Activated naive CD8-positive, alpha-beta T cell treated with anti-CD3 and anti-CD28 coated beads, Interleukin-2, amount 10 ng/mL, durations not matched to agents 7 days and 5 days (primary cell): Measurements from ENCODE around the gene RMND5B. TPM values are rescaled to one million over a fixed set of nuclear protein-coding genes. Genes with fewer than 3 reads are reported as not detected.
A peak's percentile ranks its signal among the peaks of the same experiment; 100 is the strongest.

Source experiments
- ATAC-seq: fragments of 150-1000 bp; cut with Tn5 transposase; one replicate; pipeline ENCODE4 v1.10.0; 2021; ENCODE audit warnings: low read depth, moderate library complexity
- POLR2A ChIA-PET: fragments of 350-600 bp; sonication (Branson Sonifier 250); formaldehyde crosslinking; loops from one replicate; lab custom pipeline; 2021; ENCODE audit warnings: antibody characterized with exemption; lab: Charles Lee
- DNase-seq: peaks from one replicate; pipeline ENCODE4 v3.0.0; 2021
- H3K27ac Mint-ChIP-seq: one replicate; pipeline ENCODE4 v1.8.0; 2022; ENCODE audit warnings: mild to moderate bottlenecking, mixed read lengths
- H3K27me3 Mint-ChIP-seq: one replicate; pipeline ENCODE4 v1.8.0; 2022; ENCODE audit warnings: mild to moderate bottlenecking, moderate library complexity, mixed read lengths
- H3K36me3 Mint-ChIP-seq: one replicate; pipeline ENCODE4 v1.8.0; 2021; ENCODE audit warnings: mild to moderate bottlenecking, mixed read lengths
- H3K4me1 Mint-ChIP-seq: one replicate; pipeline ENCODE4 v1.8.0; 2021; ENCODE audit warnings: mixed read lengths
- H3K4me3 Mint-ChIP-seq: one replicate; pipeline ENCODE4 v1.8.0; 2022; ENCODE audit warnings: mild to moderate bottlenecking, moderate library complexity, mixed read lengths
- H3K9me3 Mint-ChIP-seq: one replicate; pipeline ENCODE4 v1.8.0; 2021; ENCODE audit warnings: mixed read lengths
- total RNA-seq, 2 experiments: library from RNA; stranded (reverse); gene quantifications; one replicate each; pipeline ENCODE4 v1.2.3, GENCODE V29; 2021

RMND5B gene
- total RNA-seq, 2 experiments from 2014 or later: 11.4 to 12.5 TPM

DNA sequence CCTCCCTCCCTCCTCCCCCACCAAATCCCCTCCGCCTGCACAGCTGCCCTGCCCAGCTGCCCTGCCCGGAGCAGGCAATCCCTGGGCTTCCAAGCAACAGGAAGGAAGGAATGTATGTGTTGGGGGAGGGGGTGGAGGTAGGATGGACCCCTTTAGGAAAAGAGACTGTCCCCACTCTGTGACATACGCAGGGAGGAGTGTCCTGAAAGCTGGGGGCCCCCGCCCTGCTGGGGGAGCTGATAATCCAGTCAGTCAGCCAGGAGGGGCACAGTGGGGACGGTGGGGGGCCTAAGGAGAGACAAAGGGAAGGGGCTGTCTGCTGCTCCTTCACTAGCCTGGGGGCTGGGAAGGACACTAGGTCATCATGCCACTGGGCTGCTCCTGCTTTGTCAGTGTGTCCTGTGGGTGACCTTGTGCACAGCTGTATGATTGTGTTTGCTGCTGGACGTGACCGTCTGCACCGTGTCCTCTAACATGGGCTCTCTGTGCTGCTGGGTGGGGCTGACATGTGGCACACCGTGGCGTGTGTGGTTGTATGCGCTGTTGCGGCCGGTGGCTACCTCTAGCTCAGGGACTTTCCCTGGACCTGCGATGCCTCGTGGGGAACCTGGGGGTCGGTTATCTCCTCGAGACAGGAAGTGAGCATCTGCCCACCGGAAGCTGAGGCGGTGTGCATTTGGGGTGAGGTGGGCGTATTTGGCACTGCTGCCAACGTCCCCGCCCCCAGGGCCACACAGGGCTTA lies 14.5 kb upstream of the RMND5B start:
- Mint-ChIP-seq H3K4me1 (peaks cover 41% of the 10 kb centered on the region), H3K27me3 (peaks cover 26% of the 10 kb centered on the region), H3K27ac (peak overlapping the region; percentile 69), H3K36me3 (peaks cover 2% of the 10 kb centered on the region), H3K9me3 (no peaks in the 10 kb centered on the region), H3K4me3 (peak overlapping the region; percentile 95)
- POLR2A ChIA-PET: interaction anchor here (1.0 to 1.8 kb wide), 3 partner anchors 37 to 90 kb away, joined by 3 to 4 read pairs (median 4); partner anchors contain the start of genes HNRNPAB and NHP2
- DNase-seq (peak; percentile 73), ATAC-seq (peak; percentile 38)

DNA sequence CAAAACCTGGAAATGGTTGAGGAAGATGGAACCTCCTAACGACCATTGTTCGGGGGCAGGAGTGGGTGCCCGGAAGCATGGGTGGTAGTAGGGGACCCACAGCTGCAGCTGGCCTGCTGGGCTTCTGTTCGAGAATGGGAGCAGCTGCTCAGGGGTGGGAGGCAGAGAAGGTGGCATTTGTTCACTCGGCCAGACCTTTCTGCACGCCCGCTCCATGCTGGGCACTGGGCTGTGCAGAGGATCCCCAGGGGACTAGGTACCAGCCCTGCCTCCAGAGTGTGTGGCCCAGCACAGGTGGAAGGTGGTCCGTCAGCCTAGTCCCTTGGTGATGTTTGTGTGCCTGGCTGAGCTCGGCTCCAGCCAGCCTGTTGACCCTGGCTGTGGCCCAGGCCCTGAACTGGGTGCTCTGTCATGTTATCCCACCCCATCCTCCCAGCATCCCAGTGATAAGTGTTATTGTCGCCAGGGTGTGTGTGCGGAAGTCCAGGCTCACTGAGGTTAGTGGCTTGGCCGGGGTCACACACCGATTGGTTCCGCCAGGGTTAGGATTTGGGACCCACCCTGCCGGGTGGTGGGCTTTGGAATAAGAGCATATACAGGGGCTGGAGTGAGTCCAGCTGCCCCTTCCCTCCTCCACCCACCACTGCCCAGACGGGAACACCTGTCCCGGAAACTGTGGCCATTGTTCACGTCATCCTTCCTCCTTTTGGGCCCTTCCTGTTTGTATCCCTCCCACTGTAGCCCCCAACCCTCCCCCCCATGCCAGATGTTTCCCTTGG lies 12.7 kb upstream of the RMND5B start:
- ATAC-seq (no peak), DNase-seq (no peak)
- peaks cover 14% of the 10 kb centered on the region for H3K27me3 Mint-ChIP-seq
- POLR2A ChIA-PET: interaction anchor here (0.7 to 1.1 kb wide), 3 partner anchors 11 to 32 kb away, joined by 3 read pairs; partner anchors contain the start of gene RMND5B
- no peak overlapping the region for H3K27ac Mint-ChIP-seq
- H3K36me3 Mint-ChIP-seq: peaks cover 2% of the 10 kb centered on the region
- H3K4me3 Mint-ChIP-seq: no peak overlapping the region
- H3K9me3 Mint-ChIP-seq: no peaks in the 10 kb centered on the region
- peaks cover 36% of the 10 kb centered on the region for H3K4me1 Mint-ChIP-seq

DNA sequence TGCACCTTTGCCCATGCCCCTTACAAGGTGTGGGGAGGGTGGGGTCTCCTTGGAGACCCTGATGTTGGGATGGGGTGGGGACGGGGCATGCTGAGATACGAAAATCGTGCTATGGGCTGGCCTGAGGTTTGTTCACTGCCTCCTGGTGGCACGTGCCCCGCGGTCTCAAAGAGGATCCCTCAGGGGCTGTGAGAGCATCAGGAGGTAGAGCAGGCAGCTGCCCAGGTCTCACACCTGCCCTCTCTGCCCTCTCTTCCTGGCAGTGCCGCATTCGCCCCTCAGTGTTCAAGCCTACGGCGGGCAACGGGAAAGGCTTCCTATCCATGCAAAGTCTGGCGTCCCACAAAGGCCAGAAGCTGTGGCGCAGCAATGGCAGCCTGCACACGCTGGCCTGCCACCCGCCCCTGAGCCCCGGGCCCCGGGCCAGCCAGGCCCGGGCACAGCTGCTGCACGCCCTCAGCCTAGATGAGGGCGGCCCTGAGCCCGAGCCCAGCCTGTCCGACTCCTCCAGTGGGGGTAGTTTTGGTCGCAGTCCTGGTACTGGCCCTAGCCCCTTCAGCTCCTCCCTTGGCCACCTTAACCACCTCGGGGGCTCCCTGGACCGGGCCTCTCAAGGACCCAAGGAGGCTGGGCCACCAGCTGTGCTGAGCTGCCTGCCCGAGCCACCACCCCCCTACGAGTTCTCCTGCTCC lies 10.8 kb upstream of the RMND5B start:
- Mint-ChIP-seq H3K27ac (no peak overlapping the region), H3K36me3 (peaks cover 2% of the 10 kb centered on the region), H3K9me3 (no peaks in the 10 kb centered on the region), H3K27me3 (peaks cover 4% of the 10 kb centered on the region), H3K4me1 (peaks cover 26% of the 10 kb centered on the region), H3K4me3 (no peak overlapping the region)
- ATAC-seq (no peak), DNase-seq (no peak)
- POLR2A ChIA-PET: interaction anchor here (1.0 to 3.2 kb wide), 6 partner anchors 11 to 544 kb away, joined by 3 to 11 read pairs (median 4); partner anchors contain the start of genes HNRNPAB and RMND5B

DNA sequence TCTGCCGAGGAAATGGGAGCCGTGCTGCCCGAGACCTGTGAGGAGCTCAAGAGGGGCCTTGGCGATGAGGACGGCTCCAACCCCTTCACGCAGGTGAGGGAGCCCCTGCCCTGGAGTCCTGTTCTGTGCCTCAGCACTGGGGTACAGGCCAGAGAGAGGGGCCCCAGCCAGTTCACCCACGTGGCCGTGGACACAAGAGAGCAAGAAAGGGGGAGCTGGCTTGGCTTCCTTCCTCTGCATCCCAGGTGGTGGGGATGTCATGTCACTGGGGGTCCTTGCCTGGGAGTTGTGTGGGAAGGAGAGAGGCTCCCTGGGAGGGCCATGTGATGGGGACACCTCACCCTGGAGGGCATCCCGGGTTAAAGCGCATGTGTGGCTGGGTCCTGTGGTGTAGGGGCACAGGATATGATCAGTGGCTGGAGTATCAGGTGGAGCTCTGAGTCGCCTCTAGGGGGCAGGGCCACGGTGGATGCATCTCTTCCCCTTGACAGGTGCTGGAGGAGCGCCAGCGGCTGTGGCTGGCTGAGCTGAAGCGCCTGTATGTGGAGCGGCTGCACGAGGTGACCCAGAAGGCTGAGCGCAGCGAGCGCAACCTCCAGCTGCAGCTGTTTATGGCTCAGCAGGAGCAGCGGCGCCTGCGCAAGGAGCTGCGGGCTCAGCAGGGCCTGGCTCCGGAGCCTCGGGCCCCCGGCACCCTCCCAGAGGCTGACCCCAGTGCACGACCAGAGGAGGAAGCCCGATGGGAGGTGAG lies 10.0 kb upstream of the RMND5B start:
- H3K27ac Mint-ChIP-seq: peak overlapping the region; percentile 45

DNA sequence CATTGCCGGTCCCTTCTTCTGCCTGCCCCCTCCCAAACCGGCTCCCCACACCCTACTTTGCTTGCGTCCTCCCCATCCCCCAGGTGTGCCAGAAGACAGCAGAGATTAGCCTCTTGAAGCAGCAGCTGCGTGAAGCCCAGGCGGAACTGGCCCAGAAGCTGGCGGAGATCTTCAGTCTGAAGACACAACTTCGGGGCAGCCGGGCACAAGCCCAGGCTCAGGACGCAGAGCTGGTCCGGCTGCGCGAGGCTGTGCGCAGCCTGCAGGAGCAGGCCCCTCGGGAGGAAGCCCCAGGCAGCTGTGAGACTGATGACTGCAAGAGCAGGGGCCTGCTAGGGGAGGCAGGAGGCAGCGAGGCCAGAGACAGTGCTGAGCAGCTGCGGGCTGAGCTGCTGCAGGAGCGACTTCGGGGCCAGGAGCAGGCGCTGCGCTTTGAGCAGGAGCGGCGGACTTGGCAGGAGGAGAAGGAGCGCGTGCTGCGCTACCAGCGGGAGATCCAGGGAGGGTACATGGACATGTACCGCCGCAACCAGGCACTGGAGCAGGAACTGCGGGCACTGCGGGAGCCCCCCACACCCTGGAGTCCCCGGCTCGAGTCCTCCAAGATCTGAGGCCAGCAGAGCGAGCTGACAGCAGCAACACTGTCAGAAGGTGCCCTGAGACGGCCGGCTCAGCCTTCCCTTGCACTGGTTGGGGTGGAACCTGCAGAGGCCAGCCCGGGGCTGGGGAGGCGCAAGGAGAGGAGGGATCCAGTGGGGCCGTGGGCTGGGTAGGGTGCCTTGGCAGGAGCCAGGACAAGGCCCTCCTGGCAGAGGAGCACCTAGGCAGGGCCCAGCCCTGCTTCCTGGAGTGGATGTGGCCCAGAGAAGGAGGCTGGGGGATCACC lies 9.2 kb upstream of the RMND5B start:
- DNase-seq (no peak), ATAC-seq (no peak)
- Mint-ChIP-seq H3K27me3 (peaks cover 2% of the 10 kb centered on the region), H3K9me3 (no peaks in the 10 kb centered on the region), H3K27ac (no peak overlapping the region), H3K36me3 (peaks cover 2% of the 10 kb centered on the region), H3K4me1 (peaks cover 14% of the 10 kb centered on the region), H3K4me3 (peak overlapping the region; percentile 35)
- POLR2A ChIA-PET: interaction anchor here (0.6 to 3.2 kb wide), 9 partner anchors 9 to 545 kb away, joined by 3 to 11 read pairs (median 4); partner anchors contain the start of genes HNRNPAB and RMND5B

More for the DNA sequence above, 10.0 kb upstream of the RMND5B start:
- DNase-seq (peak; percentile 84), ATAC-seq (peak; percentile 93)
- POLR2A ChIA-PET: interaction anchor here (0.6 to 3.2 kb wide), 9 partner anchors 10 to 545 kb away, joined by 3 to 11 read pairs (median 4); partner anchors contain the start of genes HNRNPAB and RMND5B
- peaks cover 20% of the 10 kb centered on the region for H3K4me1 Mint-ChIP-seq
- peaks cover 4% of the 10 kb centered on the region for H3K27me3 Mint-ChIP-seq
- H3K36me3 Mint-ChIP-seq: peaks cover 2% of the 10 kb centered on the region
- H3K9me3 Mint-ChIP-seq: no peaks in the 10 kb centered on the region
- H3K4me3 Mint-ChIP-seq: no peak overlapping the region

DNA sequence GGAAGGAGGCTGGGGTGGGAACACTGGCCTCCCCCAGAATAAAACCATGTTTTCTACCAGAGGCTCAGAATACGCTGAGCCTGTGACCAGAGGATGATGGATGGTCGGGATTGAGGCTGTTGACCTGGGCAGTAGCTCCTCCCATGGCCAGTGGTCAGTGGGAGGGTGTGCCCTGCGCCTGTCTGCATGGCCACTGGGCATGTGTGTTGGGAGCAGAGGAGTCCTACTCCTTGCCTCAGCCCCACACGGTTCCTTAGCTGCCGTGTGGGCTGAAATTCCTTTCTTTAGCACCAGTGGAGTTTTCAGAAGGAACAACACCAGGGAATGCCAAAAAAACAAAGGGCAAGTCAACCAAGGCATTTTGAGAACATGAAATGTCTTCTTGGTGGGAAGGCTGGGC lies 8.5 kb upstream of the RMND5B start:
- H3K36me3 Mint-ChIP-seq: no peaks in the 10 kb centered on the region
- no peak overlapping the region for H3K27ac Mint-ChIP-seq
- no peak overlapping the region for H3K4me3 Mint-ChIP-seq
- ATAC-seq (no peak), DNase-seq (no peak)
- no peaks in the 10 kb centered on the region for H3K9me3 Mint-ChIP-seq
- H3K4me1 Mint-ChIP-seq: peaks cover 13% of the 10 kb centered on the region
- H3K27me3 Mint-ChIP-seq: peaks cover 2% of the 10 kb centered on the region
- POLR2A ChIA-PET: interaction anchor here (1.0 to 3.2 kb wide), 2 partner anchors 16 to 46 kb away, joined by 3 to 9 read pairs; no protein-coding TSS in a partner anchor

DNA sequence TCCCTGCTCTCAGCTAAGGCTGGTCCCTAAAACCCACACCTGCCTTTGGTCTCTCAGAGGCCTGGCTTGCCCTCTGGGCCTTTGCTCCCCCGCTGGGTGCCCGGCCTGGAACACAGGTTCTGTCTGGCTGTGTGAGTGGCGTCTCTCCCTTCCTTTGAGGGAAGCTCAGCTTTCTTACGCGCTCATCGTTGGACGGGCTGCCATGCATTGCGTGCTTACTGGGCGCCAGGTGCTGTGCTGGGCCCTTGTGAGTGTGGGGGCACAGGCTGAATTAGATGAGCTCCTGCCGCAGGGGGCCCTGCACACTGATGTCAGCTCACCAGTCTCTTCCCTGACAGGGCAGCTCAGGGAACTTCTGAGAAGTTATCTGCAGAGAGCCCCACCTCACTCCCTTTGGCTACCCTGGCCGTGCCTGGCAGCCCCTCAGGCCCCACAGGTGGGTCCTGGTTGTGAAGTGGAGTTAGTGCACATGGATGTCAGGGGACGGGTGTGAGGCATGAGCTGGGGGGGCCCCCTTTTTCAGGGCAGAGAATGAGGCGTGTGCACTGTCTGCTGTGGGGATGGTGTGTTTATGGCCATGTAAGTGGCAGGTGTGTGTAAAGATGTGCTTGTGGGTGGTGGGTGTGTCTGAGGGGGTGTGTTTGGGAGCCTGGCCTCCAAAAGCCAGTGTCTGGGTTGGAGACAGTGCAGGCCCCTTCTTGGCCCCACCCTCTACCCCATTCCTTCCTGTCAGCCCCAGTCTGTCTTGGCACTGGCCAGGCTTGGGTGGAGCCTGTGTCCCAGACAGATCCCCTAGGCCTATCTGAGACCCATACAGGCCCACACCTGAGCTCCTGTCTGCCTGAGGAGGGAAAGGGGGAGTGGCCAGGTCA lies 7.5 kb upstream of the RMND5B start:
- Mint-ChIP-seq H3K9me3 (no peaks in the 10 kb centered on the region), H3K27me3 (peaks cover 2% of the 10 kb centered on the region), H3K36me3 (no peaks in the 10 kb centered on the region), H3K4me3 (no peak overlapping the region), H3K4me1 (peaks cover 15% of the 10 kb centered on the region), H3K27ac (no peak overlapping the region)
- no peak for ATAC-seq
- no peak for DNase-seq
- POLR2A ChIA-PET: interaction anchor here (1.0 to 3.2 kb wide), 3 partner anchors 9 to 47 kb away, joined by 3 to 9 read pairs (median 8); partner anchors contain the start of gene N4BP3

DNA sequence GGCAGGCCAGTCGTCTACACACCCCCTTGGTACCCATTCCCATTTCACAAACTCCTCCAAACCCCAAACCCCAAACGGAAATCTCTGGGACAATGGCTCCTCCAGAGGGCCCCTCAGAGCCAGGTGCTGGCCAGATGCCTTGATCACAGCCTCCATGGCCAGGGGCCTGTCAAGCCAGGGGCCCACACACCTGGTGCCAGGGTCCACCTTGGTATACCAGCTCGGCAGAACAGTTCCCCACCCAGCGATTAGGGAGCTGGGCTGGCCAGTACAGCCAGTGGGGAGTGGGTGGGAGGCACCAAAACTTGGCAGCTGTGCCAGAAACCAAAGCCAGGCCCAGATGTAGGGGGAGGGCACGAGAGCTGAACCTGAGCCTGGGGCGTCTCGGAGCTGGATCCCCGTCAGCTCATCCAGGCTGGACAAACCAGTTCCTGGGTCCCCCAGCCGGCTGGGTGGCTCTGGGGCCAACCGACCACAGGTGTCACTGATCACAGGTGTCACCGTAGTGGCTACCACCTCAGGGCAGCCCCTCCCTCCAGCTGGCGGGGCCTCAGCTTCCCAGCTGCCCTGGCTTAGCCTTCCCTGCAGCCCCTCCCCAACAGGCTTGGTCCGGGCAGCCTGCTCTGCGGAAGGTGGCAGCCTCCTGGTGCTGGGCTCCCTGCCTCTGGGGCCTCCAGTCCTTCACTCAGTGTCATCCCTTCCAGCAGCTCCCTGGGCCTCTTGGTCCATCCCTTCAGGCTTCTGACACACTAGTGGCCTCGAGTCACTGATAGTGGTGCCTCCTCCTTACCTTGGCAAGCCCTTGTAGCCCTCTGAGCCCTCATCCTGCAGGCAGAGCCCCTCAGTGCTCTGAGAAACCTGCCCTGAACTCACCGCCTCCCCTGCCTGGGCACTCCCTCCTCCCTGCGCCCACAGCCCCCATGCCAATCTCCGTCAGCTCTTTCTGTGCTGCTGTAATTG lies 6.6 kb upstream of the RMND5B start:
- POLR2A ChIA-PET: interaction anchor here (1.7 kb wide), 1 partner anchor 10 kb away, joined by 8 read pairs; the partner anchor contains the start of gene N4BP3
- H3K9me3 Mint-ChIP-seq: no peaks in the 10 kb centered on the region
- H3K4me3 Mint-ChIP-seq: no peak overlapping the region
- H3K27me3 Mint-ChIP-seq: peaks cover 5% of the 10 kb centered on the region
- ATAC-seq (no peak), DNase-seq (no peak)
- H3K36me3 Mint-ChIP-seq: no peaks in the 10 kb centered on the region
- peaks cover 11% of the 10 kb centered on the region for H3K4me1 Mint-ChIP-seq
- no peak overlapping the region for H3K27ac Mint-ChIP-seq

DNA sequence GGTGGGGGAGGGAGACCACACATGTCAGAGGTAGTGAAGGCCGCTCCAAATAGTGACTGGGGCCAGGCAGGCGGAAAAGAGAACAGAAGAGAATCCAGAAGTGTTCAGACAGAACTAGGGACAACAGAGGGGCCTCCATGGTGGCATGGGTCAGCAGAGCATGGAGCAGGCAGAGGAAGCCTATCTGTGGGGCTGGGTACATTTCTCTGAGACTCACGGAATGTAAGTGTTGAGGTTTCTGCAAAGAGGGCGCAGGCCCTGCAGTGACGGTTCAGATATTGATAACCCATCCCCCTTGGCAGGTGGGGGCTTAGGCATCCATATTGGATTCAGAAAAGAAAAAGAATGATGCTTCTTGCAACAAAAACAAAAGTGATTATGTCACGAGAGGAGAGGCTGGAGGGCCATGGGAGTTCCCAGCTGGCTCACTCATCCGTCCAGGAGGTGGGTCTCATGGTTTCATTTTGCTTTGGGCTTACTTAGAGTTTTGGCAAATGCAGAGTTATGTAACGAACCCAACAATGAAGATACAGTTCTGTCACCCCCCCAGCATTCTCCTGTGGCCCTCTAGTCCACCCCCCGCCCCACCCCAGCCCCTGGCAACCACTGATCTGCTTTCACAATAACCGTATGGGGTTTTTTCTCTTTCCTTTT lies 5.4 kb upstream of the RMND5B start:
- ATAC-seq: no peak
- POLR2A ChIA-PET: no interaction called here
- DNase-seq: no peak
- H3K27ac Mint-ChIP-seq: no peak overlapping the region
- H3K4me1 Mint-ChIP-seq: peaks cover 13% of the 10 kb centered on the region
- H3K9me3 Mint-ChIP-seq: no peaks in the 10 kb centered on the region
- H3K27me3 Mint-ChIP-seq: peaks cover 9% of the 10 kb centered on the region
- no peaks in the 10 kb centered on the region for H3K36me3 Mint-ChIP-seq
- no peak overlapping the region for H3K4me3 Mint-ChIP-seq

DNA sequence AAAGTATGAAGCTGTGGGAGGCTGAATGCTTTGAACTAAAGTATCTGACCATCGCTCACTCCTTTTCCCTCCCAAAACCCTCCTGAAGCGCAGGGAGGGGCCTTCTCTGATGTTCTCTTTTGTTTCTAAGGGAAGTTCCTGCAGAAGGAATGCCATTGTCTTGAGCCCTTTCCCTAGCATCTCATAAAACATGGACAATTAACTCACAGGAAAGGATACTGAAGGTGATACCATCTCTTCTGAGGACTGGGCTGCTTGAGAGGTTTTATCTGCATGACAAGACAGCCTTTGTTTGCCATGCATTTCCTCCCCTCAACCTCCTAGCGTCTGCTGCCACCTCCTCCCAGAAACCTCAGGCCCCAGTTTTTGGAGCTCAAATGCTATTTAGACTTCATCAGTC lies 4.3 kb upstream of the RMND5B start:
- no peak overlapping the region for H3K27ac Mint-ChIP-seq
- no peaks in the 10 kb centered on the region for H3K36me3 Mint-ChIP-seq
- POLR2A ChIA-PET: no interaction called here
- H3K27me3 Mint-ChIP-seq: peaks cover 9% of the 10 kb centered on the region
- peaks cover 12% of the 10 kb centered on the region for H3K4me1 Mint-ChIP-seq
- H3K4me3 Mint-ChIP-seq: no peak overlapping the region
- DNase-seq: no peak
- H3K9me3 Mint-ChIP-seq: no peaks in the 10 kb centered on the region
- ATAC-seq: no peak
